Measurements from ENCODE around the gene BICRA. TPM values are rescaled to one million over a fixed set of nuclear protein-coding genes. Genes with fewer than 3 reads are reported as not detected.

BICRA gene
- polyA plus RNA-seq, 1 of the 3 experiments (the other 2 are of a cell fraction), result 1.4 TPM

DNA sequence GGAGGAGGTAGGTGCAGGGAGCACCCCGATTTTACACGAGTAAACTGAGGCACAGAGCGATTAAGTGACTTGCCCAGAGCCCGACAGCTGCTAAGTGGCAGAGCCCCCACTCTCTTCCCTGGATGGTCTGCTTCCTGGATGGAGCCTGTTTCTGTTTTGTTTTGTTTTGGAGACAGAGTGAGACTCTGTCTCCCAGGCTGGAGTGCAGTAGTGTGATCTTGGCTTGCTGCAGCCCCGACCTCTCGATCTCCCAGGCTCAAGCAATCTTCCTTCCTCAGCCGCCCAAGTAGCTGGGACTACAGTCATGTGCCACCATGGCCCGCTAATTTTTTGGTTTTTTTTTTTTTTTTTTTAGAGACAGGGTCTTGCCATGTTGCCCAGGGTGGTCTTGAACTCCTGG, 17.3 kb downstream of the BICRA start:
- Histone ChIP-seq H3K9me2 (no peaks in the 10 kb centered on the region), H3K4me3 (ENCODE audit: low read depth in 2 of 2, low read length in 1 of 2) (no peak overlapping the region), H3K9me3 (no peaks in the 10 kb centered on the region), H3K4me1 (ENCODE audit: control insufficient read depth in 1 of 2, insufficient read depth in 2 of 2, low read depth in 1 of 2, low read length in 1 of 2) (no peaks in the 10 kb centered on the region), H3F3A (replicated peaks; ENCODE audit: insufficient read depth) (no peaks in the 10 kb centered on the region), H4K20me1 (ENCODE audit: insufficient read depth) (peaks cover 87% of the 10 kb centered on the region), H3K27me3 (ENCODE audit: insufficient read depth) (no peaks in the 10 kb centered on the region), H3K36me3 (replicated peaks in 1 of 2; ENCODE audit: control insufficient read depth in 1 of 2, insufficient read depth in 2 of 2, low read length in 1 of 2) (peaks cover 0 to 4% of the 10 kb centered on the region in 2 experiments), H3K9ac (no peak overlapping the region), H2AFZ (ENCODE audit: low read depth) (no peak overlapping the region), H3K4me2 (no peak overlapping the region), H3K27ac (ENCODE audit: low read depth in 2 of 2, low read length in 1 of 2) (no peak overlapping the region), H3K79me2 (ENCODE audit: insufficient read depth) (peaks cover 98% of the 10 kb centered on the region)
- CTCF ChIA-PET, result interaction anchor here (1.0 to 2.0 kb wide), 6 partner anchors 11 to 190 kb away, joined by 3 to 4 read pairs (median 3); no protein-coding TSS in a partner anchor
- POLR2A ChIA-PET, result no interaction called here
- TF ChIP-seq ELF1 (IDR thresholded peaks at IDR 0.05), result no peak
- no peak for TF ChIP-seq RCOR1 (IDR thresholded peaks at IDR 0.05; ENCODE audit: low read length)
- TF ChIP-seq, protein P1, sequence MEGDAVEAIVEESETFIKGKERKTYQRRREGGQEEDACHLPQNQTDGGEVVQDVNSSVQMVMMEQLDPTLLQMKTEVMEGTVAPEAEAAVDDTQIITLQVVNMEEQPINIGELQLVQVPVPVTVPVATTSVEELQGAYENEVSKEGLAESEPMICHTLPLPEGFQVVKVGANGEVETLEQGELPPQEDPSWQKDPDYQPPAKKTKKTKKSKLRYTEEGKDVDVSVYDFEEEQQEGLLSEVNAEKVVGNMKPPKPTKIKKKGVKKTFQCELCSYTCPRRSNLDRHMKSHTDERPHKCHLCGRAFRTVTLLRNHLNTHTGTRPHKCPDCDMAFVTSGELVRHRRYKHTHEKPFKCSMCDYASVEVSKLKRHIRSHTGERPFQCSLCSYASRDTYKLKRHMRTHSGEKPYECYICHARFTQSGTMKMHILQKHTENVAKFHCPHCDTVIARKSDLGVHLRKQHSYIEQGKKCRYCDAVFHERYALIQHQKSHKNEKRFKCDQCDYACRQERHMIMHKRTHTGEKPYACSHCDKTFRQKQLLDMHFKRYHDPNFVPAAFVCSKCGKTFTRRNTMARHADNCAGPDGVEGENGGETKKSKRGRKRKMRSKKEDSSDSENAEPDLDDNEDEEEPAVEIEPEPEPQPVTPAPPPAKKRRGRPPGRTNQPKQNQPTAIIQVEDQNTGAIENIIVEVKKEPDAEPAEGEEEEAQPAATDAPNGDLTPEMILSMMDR (IDR thresholded peaks at IDR 0.05), result no peak
- TF ChIP-seq, protein P2, sequence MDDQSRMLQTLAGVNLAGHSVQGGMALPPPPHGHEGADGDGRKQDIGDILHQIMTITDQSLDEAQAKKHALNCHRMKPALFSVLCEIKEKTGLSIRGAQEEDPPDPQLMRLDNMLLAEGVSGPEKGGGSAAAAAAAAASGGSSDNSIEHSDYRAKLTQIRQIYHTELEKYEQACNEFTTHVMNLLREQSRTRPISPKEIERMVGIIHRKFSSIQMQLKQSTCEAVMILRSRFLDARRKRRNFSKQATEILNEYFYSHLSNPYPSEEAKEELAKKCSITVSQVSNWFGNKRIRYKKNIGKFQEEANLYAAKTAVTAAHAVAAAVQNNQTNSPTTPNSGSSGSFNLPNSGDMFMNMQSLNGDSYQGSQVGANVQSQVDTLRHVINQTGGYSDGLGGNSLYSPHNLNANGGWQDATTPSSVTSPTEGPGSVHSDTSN (IDR thresholded peaks at IDR 0.05), result no peak
- TF ChIP-seq TEAD4 (IDR thresholded peaks at IDR 0.05; ENCODE audit: borderline replicate concordance, insufficient read depth), result no peak
- no peak for TF ChIP-seq GABPA (IDR thresholded peaks at IDR 0.05; ENCODE audit: low read depth)
- no peak for TF ChIP-seq GATA2 (CRISPR knock-in tag; IDR thresholded peaks at IDR 0.05)
- no peak for TF ChIP-seq NFIC (IDR thresholded peaks at IDR 0.05; ENCODE audit: borderline replicate concordance)
- WGBS (ENCODE audit: low lambda C conversion rate), result 84% methylated on average over 6 of the region's 8 CpGs
- no peak for DNase-seq

DNA sequence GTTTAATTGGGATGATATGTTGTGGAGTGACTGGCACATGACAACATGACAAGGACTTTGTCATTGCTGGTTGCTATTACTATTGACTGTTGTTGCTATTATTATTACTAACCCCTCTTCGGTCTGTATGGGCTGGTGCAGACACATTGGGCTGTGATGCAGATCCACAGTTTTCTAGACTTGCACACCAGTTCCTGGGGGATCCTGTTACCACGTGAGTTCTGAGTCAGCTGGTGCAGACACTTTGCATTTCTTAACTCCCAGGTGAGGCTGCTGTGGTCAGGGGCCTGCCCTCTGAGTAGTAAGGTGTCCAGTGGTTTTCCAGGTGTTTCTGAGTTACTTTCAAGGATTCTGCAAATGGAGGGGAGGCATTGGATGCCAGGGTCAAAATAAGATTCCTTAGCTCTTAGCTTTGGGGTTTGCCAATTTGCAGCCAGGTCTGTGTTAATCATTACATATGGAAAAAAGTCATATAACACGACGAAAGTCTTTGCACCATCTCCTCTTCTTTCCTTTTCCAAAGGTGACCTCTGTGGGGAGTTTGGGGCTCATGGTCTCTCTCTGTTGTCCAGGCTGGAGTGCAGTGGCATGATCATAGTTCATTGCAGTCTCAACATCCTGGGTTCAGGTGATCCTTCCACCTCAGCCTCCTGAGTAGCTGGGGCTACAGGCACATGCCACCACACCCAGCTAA, 19.3 kb downstream of the BICRA start:
- 96% methylated on average over 4 of the region's 4 CpGs for WGBS (ENCODE audit: low lambda C conversion rate)
- no peak overlapping the region for H3K4me2 ChIP-seq
- H3K4me3 ChIP-seq (ENCODE audit: low read depth in 2 of 2, low read length in 1 of 2), result no peak overlapping the region
- no peaks in the 10 kb centered on the region for H3K9me3 ChIP-seq
- TF ChIP-seq FOSL2 (IDR thresholded peaks at IDR 0.05; ENCODE audit: borderline replicate concordance, low read depth) (no peak), FOXM1 (IDR thresholded peaks at IDR 0.05; ENCODE audit: low read depth) (no peak), RAD21 (IDR thresholded peaks at IDR 0.05; ENCODE audit: low read length) (no peak), SMC3 (IDR thresholded peaks at IDR 0.05; ENCODE audit: low read depth, low read length) (no peak)
- TF ChIP-seq, protein P3, sequence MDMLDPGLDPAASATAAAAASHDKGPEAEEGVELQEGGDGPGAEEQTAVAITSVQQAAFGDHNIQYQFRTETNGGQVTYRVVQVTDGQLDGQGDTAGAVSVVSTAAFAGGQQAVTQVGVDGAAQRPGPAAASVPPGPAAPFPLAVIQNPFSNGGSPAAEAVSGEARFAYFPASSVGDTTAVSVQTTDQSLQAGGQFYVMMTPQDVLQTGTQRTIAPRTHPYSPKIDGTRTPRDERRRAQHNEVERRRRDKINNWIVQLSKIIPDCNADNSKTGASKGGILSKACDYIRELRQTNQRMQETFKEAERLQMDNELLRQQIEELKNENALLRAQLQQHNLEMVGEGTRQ (IDR thresholded peaks at IDR 0.05; ENCODE audit: borderline replicate concordance, low read depth, low read length), result no peak
- TF ChIP-seq, protein P4, sequence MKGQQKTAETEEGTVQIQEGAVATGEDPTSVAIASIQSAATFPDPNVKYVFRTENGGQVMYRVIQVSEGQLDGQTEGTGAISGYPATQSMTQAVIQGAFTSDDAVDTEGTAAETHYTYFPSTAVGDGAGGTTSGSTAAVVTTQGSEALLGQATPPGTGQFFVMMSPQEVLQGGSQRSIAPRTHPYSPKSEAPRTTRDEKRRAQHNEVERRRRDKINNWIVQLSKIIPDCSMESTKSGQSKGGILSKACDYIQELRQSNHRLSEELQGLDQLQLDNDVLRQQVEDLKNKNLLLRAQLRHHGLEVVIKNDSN (IDR thresholded peaks at IDR 0.05; ENCODE audit: borderline replicate concordance, low read depth), result no peak
- TF ChIP-seq, protein P5, sequence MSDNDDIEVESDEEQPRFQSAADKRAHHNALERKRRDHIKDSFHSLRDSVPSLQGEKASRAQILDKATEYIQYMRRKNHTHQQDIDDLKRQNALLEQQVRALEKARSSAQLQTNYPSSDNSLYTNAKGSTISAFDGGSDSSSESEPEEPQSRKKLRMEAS (IDR thresholded peaks at IDR 0.05; ENCODE audit: low read depth), result no peak
- H3K4me1 ChIP-seq (ENCODE audit: control insufficient read depth in 1 of 2, insufficient read depth in 2 of 2, low read depth in 1 of 2, low read length in 1 of 2), result peaks cover 0 to 1% of the 10 kb centered on the region in 2 experiments; a peak in 1 of 4 replicates
- peaks cover 91% of the 10 kb centered on the region for H4K20me1 ChIP-seq (ENCODE audit: insufficient read depth)
- no peaks in the 10 kb centered on the region for H3K27me3 ChIP-seq (ENCODE audit: insufficient read depth)
- H3K36me3 ChIP-seq (replicated peaks in 1 of 2; ENCODE audit: control insufficient read depth in 1 of 2, insufficient read depth in 2 of 2, low read length in 1 of 2), result peaks cover 0 to 3% of the 10 kb centered on the region in 2 experiments
- no peaks in the 10 kb centered on the region for H3F3A ChIP-seq (replicated peaks; ENCODE audit: insufficient read depth)
- CTCF ChIA-PET, result interaction anchor here (0.6 to 0.9 kb wide), 2 partner anchors 71 to 1220 kb away, joined by 3 read pairs; no protein-coding TSS in a partner anchor
- no peaks in the 10 kb centered on the region for H3K9me2 ChIP-seq
- DNase-seq, result no peak
- no peak overlapping the region for H2AFZ ChIP-seq (ENCODE audit: low read depth)
- no peak overlapping the region for H3K27ac ChIP-seq (ENCODE audit: low read depth in 2 of 2, low read length in 1 of 2)
- peaks cover 98% of the 10 kb centered on the region for H3K79me2 ChIP-seq (ENCODE audit: insufficient read depth)
- no peak overlapping the region for H3K9ac ChIP-seq
- POLR2A ChIA-PET, result no interaction called here

Data from SK-N-SH (cell line).